Testis (tissue), 2 donors: Measurements from ENCODE around the gene HTR3A.

Experiments used
- POLR2A ChIP-seq: fragments of 450-650 bp; IDR thresholded peaks from one replicate; pipeline ENCODE4 v1.6.1; 2017; ENCODE audit warnings: antibody characterized with exemption, mild to moderate bottlenecking, moderate library complexity
- TF ChIP-seq, protein P1 (sequence below), 3 experiments: fragments of 450-650 bp in 2 of 3; fragments of 200-600 bp in 1 of 3; sonication (generic) in 1 of 3; IDR thresholded peaks; one replicate each; pipeline ENCODE4 v1.5.1; 2016 to 2019; ENCODE audit warnings: antibody characterized with exemption in 3 of 3, mild to moderate bottlenecking in 2 of 3, moderate library complexity in 1 of 3

DNA sequence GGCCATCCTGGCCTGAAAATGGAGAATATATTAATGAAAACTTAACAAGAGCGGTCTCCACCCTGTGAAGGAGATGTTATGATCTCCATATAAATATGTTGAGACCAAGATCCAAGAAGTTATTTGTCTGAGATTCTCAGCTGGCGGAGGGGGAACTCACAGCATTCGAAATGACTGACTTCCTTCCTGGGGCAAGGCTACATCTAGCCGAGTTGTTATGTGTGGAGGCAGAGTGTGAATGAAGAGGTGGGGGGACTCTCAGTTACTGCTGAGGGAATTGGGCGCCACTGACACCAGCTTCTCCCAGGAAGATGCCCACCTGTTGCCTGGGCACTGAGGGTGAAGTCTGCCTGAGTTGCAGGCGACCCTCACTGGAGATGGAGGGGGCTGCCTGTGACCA is 5.9 kb downstream of the HTR3A start:
- TF ChIP-seq, protein P1, sequence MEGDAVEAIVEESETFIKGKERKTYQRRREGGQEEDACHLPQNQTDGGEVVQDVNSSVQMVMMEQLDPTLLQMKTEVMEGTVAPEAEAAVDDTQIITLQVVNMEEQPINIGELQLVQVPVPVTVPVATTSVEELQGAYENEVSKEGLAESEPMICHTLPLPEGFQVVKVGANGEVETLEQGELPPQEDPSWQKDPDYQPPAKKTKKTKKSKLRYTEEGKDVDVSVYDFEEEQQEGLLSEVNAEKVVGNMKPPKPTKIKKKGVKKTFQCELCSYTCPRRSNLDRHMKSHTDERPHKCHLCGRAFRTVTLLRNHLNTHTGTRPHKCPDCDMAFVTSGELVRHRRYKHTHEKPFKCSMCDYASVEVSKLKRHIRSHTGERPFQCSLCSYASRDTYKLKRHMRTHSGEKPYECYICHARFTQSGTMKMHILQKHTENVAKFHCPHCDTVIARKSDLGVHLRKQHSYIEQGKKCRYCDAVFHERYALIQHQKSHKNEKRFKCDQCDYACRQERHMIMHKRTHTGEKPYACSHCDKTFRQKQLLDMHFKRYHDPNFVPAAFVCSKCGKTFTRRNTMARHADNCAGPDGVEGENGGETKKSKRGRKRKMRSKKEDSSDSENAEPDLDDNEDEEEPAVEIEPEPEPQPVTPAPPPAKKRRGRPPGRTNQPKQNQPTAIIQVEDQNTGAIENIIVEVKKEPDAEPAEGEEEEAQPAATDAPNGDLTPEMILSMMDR (IDR thresholded peaks at IDR 0.05), result no peak
- no peak for TF ChIP-seq POLR2A
